Activated CD4-positive, alpha-beta memory T cell treated with anti-CD3 and anti-CD28 coated beads for 36 hours (primary cell): ENCODE results near the gene ETNK1. TPM values are rescaled to one million over a fixed set of nuclear protein-coding genes. Genes with fewer than 3 reads are reported as not detected.
"Not testable (repeated sequence)": the region's sequence is repeated elsewhere in the genome, so short reads cannot be mapped to it uniquely, and the experiment has no call there.

Experiments
- CTCF ChIA-PET: fragments of 350-600 bp; sonication (Branson Sonifier 250); formaldehyde crosslinking; loops from one replicate; lab custom pipeline; 2021; ENCODE audit warnings: antibody characterized with exemption, inconsistent platforms; lab: Charles Lee
- POLR2A ChIA-PET: fragments of 350-600 bp; sonication (Branson Sonifier 250); formaldehyde crosslinking; loops from one replicate; lab custom pipeline; 2021; ENCODE audit warnings: antibody characterized with exemption; lab: Charles Lee
- DNase-seq: peaks from one replicate; pipeline ENCODE4 v3.0.0-alpha.2; 2020
- H3K27ac Mint-ChIP-seq: one replicate; pipeline ENCODE4 v1.8.0; 2021; ENCODE audit warnings: mixed read lengths
- H3K27me3 Mint-ChIP-seq: one replicate; pipeline ENCODE4 v1.8.0; 2021; ENCODE audit warnings: mixed read lengths
- H3K36me3 Mint-ChIP-seq: one replicate; pipeline ENCODE4 v1.8.0; 2021; ENCODE audit warnings: mixed read lengths
- H3K4me1 Mint-ChIP-seq: one replicate; pipeline ENCODE4 v1.8.0; 2021; ENCODE audit warnings: low read depth, mixed read lengths
- H3K4me3 Mint-ChIP-seq: one replicate; pipeline ENCODE4 v1.8.0; 2021; ENCODE audit warnings: mild to moderate bottlenecking, mixed read lengths
- H3K9me3 Mint-ChIP-seq: one replicate; pipeline ENCODE4 v1.8.0; 2021; ENCODE audit warnings: mixed read lengths
- intact Hi-C: fragments of 100-400 bp; cut with micrococcal nuclease; formaldehyde crosslinking; loops from one replicate; pipeline ENCODE4 v1.15.1; 2023
- total RNA-seq, 2 experiments: library from RNA; stranded (reverse); gene quantifications; one replicate each; pipeline ENCODE4 v1.2.3, GENCODE V29; 2021

Gene ETNK1
- total RNA-seq, 2 experiments from 2014 or later: 59.0 to 61.0 TPM

DNA sequence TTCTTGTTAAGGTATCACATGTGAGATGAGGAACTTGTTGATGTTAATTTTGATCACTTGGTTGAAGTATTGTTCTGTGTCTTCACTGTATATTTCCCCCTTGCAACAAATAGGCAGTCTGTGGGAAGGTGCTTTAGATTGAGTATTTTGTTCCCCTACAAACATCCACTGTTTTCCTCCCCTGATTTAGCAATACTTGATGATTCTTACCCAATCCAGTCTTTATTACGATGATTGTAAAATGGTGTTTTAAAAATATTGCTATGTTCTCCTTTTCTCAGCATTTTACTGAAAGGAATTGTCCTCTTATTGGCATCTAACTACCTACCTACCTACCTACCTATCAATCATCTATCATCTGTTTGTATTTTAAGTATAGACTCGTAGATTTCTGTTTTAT is 66.3 kb downstream of the ETNK1 start:
- Mint-ChIP-seq H3K9me3 (no peaks in the 10 kb centered on the region), H3K4me1 (peaks cover 11% of the 10 kb centered on the region), H3K27ac (no peak overlapping the region), H3K4me3 (no peak overlapping the region), H3K36me3 (peaks cover 11% of the 10 kb centered on the region), H3K27me3 (no peaks in the 10 kb centered on the region)
- ChIA-PET POLR2A (no interaction called here), CTCF (no interaction called here)
- intact Hi-C loops: no loop called here
- DNase-seq: no peak

DNA sequence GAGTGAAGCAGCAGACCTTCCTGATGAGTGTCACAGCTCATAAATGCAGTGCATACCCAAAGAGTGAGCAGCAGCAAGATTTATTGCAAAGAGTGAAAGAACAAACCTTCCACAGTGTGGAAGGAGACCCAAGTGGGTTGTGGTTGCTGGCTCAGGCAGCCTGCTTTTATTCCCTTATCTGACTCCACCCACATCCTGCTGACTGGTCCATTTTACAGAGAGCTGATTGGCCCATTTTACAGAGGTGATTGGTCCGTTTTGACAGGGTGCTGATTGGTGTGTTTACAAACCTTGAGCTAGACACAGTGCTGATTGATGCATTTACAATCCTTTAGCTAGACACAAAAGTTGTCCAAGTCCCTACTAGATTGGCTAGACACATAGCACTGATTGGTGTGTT is 67.5 kb downstream of the ETNK1 start:
- CTCF ChIA-PET, H3K36me3 Mint-ChIP-seq, DNase-seq, H3K4me3 Mint-ChIP-seq, H3K9me3 Mint-ChIP-seq, H3K27me3 Mint-ChIP-seq, H3K4me1 Mint-ChIP-seq, H3K27ac Mint-ChIP-seq, intact Hi-C loops: not testable (repeated sequence)
- POLR2A ChIA-PET: interaction anchor here (0.5 kb wide), 1 partner anchor 10 kb away, joined by 3 read pairs; no protein-coding TSS in a partner anchor

GRCh38 chr12:22692964-22693555 is 68.1 kb downstream of the ETNK1 start:
- H3K36me3 Mint-ChIP-seq: peaks cover 3% of the 10 kb centered on the region
- H3K27ac Mint-ChIP-seq: no peak overlapping the region
- H3K4me1 Mint-ChIP-seq: no peaks in the 10 kb centered on the region
- no peaks in the 10 kb centered on the region for H3K9me3 Mint-ChIP-seq
- POLR2A ChIA-PET: interaction anchor here (0.5 kb wide), 1 partner anchor 10 kb away, joined by 3 read pairs; no protein-coding TSS in a partner anchor
- no peaks in the 10 kb centered on the region for H3K27me3 Mint-ChIP-seq
- CTCF ChIA-PET: no interaction called here
- DNase-seq: no peak
- no peak overlapping the region for H3K4me3 Mint-ChIP-seq
- intact Hi-C loops: no loop called here

- ChIA-PET POLR2A (no interaction called here), CTCF (interaction anchor here (0.6 kb wide), 1 partner anchor 618 kb away, joined by 3 read pairs; no protein-coding TSS in a partner anchor)
Measured at GRCh38 chr12:22698576-22698975, 73.6 kb downstream of the ETNK1 start.

DNA sequence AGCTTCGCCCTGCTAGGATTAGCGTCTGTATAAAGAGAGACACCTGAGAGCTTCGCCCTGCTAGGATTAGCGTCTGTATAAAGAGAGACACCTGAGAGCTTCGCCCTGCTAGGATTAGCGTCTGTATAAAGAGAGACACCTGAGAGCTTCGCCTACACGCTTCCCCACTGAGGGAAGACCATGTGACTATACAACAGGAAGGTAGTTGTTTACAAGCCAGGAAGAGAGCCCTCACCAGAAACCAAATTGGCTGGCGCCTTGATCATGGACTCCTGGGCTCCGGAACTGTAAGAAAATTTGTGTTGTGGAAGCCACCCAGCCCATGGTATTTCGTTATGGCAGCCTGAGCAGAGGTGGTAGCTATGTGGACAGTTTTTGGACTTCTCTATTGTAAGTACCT is 74.7 kb downstream of the ETNK1 start:
- POLR2A ChIA-PET, H3K27ac Mint-ChIP-seq, DNase-seq, H3K9me3 Mint-ChIP-seq, H3K4me3 Mint-ChIP-seq, H3K36me3 Mint-ChIP-seq, H3K4me1 Mint-ChIP-seq, H3K27me3 Mint-ChIP-seq, intact Hi-C loops: not testable (repeated sequence)
- CTCF ChIA-PET: interaction anchor here (1.0 kb wide), 1 partner anchor 15 kb away, joined by 3 read pairs; no protein-coding TSS in a partner anchor

More at GRCh38 chr12:22698576-22698975, 73.6 kb downstream of the ETNK1 start:
- Mint-ChIP-seq H3K27ac (no peak overlapping the region), H3K9me3 (no peaks in the 10 kb centered on the region), H3K36me3 (no peaks in the 10 kb centered on the region), H3K4me3 (no peak overlapping the region), H3K27me3 (peaks cover 2% of the 10 kb centered on the region), H3K4me1 (no peaks in the 10 kb centered on the region)
- DNase-seq: no peak
- intact Hi-C loops: no loop called here

DNA sequence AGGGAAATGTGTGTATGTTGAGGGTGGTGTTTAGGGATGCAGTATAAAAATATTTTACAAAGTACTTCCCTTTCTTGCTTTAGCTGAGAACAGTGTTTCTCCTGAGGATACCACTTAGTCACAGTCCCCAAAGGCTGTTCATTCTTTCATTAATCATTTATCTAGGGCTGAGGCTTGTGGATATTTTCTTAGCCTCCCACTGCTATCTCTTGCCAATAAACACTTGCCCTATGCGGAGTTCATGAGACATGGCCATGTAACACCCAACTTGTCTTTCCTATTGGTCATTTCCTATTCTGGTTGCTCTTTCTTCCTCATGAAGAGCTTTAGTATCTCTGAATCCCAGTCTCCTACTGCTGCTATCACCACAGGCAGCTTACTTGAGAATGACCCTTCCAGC is 75.1 kb downstream of the ETNK1 start:
- CTCF ChIA-PET: interaction anchor here (0.6 to 1.0 kb wide), 2 partner anchors 15 to 117 kb away, joined by 3 read pairs; no protein-coding TSS in a partner anchor
- POLR2A ChIA-PET: no interaction called here
- DNase-seq: no peak
- Mint-ChIP-seq H3K27ac (no peak overlapping the region), H3K4me1 (no peaks in the 10 kb centered on the region), H3K27me3 (peaks cover 2% of the 10 kb centered on the region), H3K4me3 (no peak overlapping the region), H3K36me3 (no peaks in the 10 kb centered on the region), H3K9me3 (no peaks in the 10 kb centered on the region)
- intact Hi-C loops: no loop called here

GRCh38 chr12:22701216-22701809 is 76.3 kb downstream of the ETNK1 start:
- DNase-seq, H3K36me3 Mint-ChIP-seq, H3K27ac Mint-ChIP-seq, H3K27me3 Mint-ChIP-seq, H3K9me3 Mint-ChIP-seq, H3K4me1 Mint-ChIP-seq, H3K4me3 Mint-ChIP-seq, intact Hi-C loops, POLR2A ChIA-PET: not testable (repeated sequence)
- CTCF ChIA-PET: interaction anchor here (0.7 kb wide), 1 partner anchor 17 kb away, joined by 3 read pairs; no protein-coding TSS in a partner anchor

GRCh38 chr12:22702690-22703089 is 77.7 kb downstream of the ETNK1 start:
- no peak overlapping the region for H3K27ac Mint-ChIP-seq
- H3K9me3 Mint-ChIP-seq: no peaks in the 10 kb centered on the region
- H3K4me1 Mint-ChIP-seq: no peaks in the 10 kb centered on the region
- no peak overlapping the region for H3K4me3 Mint-ChIP-seq
- intact Hi-C loops: no loop called here
- CTCF ChIA-PET: no interaction called here
- peaks cover 2% of the 10 kb centered on the region for H3K27me3 Mint-ChIP-seq
- POLR2A ChIA-PET: no interaction called here
- no peaks in the 10 kb centered on the region for H3K36me3 Mint-ChIP-seq
- DNase-seq: no peak

- POLR2A ChIA-PET: no interaction called here
- H3K27me3 Mint-ChIP-seq: no peaks in the 10 kb centered on the region
- CTCF ChIA-PET: interaction anchor here (1.0 kb wide), 1 partner anchor 25 kb away, joined by 3 read pairs; no protein-coding TSS in a partner anchor
- H3K36me3 Mint-ChIP-seq: no peaks in the 10 kb centered on the region
- no peak overlapping the region for H3K27ac Mint-ChIP-seq
- H3K9me3 Mint-ChIP-seq: no peaks in the 10 kb centered on the region
- no peak for DNase-seq
- intact Hi-C loops: no loop called here
- no peak overlapping the region for H3K4me3 Mint-ChIP-seq
- no peaks in the 10 kb centered on the region for H3K4me1 Mint-ChIP-seq
Measured at GRCh38 chr12:22709292-22709691, 84.3 kb downstream of the ETNK1 start.

- Mint-ChIP-seq H3K36me3 (no peaks in the 10 kb centered on the region), H3K27ac (no peak overlapping the region), H3K4me3 (no peak overlapping the region), H3K4me1 (no peaks in the 10 kb centered on the region), H3K9me3 (no peaks in the 10 kb centered on the region), H3K27me3 (no peaks in the 10 kb centered on the region)
- intact Hi-C loops: no loop called here
- no peak for DNase-seq
- POLR2A ChIA-PET: no interaction called here
- CTCF ChIA-PET: no interaction called here
Measured at GRCh38 chr12:22712083-22712482, 87.1 kb downstream of the ETNK1 start.

- no peaks in the 10 kb centered on the region for H3K4me1 Mint-ChIP-seq
- ChIA-PET POLR2A (no interaction called here), CTCF (interaction anchor here (1.0 kb wide), 1 partner anchor 143 kb away, joined by 3 read pairs; no protein-coding TSS in a partner anchor)
- intact Hi-C loops: no loop called here
- DNase-seq: no peak
- no peak overlapping the region for H3K4me3 Mint-ChIP-seq
- H3K36me3 Mint-ChIP-seq: no peaks in the 10 kb centered on the region
- peaks cover 3% of the 10 kb centered on the region for H3K27me3 Mint-ChIP-seq
- no peaks in the 10 kb centered on the region for H3K9me3 Mint-ChIP-seq
- no peak overlapping the region for H3K27ac Mint-ChIP-seq
Measured at GRCh38 chr12:22715254-22715653, 90.3 kb downstream of the ETNK1 start.

DNA sequence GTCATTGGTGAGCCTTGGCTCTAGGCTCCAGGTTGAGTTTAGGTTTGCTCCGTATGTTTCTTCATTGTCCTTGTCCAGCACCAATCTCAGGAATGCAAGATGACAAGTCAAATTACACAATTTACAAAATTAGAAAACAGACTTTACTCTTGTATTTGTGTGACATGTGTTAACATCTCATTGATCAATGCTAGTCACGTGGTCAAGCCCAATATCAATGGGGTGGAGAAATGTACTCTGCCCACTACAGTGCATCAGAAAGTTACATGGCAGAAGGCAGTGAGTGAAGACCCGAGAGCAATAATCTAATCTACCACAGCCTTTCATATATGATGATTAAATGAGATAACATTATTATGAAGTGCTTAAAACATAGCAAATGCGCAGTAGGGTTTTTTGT is 94.8 kb downstream of the ETNK1 start:
- no peak for DNase-seq
- H3K27me3 Mint-ChIP-seq: peaks cover 12% of the 10 kb centered on the region
- H3K4me3 Mint-ChIP-seq: no peak overlapping the region
- no peak overlapping the region for H3K27ac Mint-ChIP-seq
- no peaks in the 10 kb centered on the region for H3K36me3 Mint-ChIP-seq
- H3K4me1 Mint-ChIP-seq: no peaks in the 10 kb centered on the region
- no peaks in the 10 kb centered on the region for H3K9me3 Mint-ChIP-seq
- ChIA-PET CTCF (interaction anchor here (0.6 kb wide), 1 partner anchor 191 kb away, joined by 3 read pairs; no protein-coding TSS in a partner anchor), POLR2A (no interaction called here)
- intact Hi-C loops: no loop called here
